NCI-H82 treated with DMSO at 0.1 percent for 48 hours (cell line): ENCODE data around the gene DLK2.

Source experiments
- DNase-seq: peaks from one replicate; lab custom pipeline; 2025; ENCODE audit not compliant: unreplicated experiment; lab: John Stamatoyannopoulos, UW

DLK2 gene

DNA sequence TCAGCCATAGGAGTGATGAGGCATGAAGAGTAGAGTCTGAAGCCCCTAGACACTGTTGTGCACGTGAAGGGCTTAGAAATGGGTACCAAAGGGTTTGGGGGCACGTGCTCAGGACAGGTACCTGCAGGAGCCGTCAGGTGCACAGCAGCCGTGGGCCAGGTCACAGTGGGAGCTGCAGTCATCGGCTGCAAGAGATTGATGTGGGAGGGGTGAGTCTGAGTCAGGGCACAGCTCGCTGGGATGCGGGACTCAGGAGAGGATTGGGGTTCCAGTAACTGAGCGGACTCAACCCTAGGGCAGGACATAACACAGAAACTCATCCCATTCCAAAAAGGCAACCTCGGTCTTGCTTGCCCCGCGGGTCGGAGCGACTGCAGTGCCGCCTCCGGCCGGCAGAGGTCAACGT is 1.1 kb downstream of the DLK2 start:
- DNase-seq: no peak

GRCh38 chr6:43453831-43454230 is 1.5 kb downstream of the DLK2 start:
- DNase-seq: no peak

GRCh38 chr6:43452896-43453295 is 2.5 kb downstream of the DLK2 start:
- DNase-seq: no peak

DNA sequence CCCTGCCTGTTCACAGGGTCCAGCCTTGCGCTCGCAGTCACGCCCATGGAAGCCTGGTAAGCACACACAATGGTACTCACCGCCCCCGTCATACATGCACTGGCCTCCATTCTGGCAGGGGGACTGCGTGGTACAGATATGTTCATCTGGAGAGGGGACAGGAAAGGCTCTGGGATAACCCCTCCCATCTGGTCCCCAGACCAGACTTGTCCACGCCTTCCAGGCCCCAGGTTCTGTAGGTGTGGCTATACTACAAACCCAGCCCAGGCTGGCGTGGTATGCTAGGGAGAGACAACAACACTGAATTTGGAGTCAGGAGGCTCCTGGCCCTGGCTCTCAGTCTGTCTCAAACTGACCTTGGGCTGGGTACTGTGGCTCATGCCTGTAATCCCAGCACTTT is 3.4 kb downstream of the DLK2 start:
- DNase-seq: no peak

GRCh38 chr6:43451348-43451747 is 4.0 kb downstream of the DLK2 start:
- no peak for DNase-seq

DNA sequence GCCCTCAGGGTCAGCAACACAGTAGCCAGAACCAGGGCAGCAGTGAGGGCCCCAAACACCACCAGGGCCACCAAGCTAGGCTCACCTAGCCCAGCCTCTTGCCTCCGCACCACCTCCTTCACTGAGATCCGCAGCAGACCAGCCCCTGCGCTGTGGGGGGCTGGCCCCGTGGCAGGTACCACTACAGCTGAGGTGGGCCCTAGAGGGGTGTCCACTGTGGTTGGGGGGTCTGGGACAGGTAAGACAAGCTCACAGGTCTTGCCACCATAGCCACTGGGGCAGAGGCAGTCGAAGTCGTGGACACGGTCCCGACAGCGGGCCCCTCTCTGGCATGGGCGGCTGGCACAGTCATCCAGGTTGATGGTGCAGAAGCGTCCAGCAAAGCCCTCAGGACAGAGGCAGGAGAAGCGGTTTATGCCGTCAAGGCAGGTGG is 4.6 kb downstream of the DLK2 start:
- no peak for DNase-seq

GRCh38 chr6:43448916-43449315 is 6.4 kb downstream of the DLK2 start:
- DNase-seq: no peak

DNA sequence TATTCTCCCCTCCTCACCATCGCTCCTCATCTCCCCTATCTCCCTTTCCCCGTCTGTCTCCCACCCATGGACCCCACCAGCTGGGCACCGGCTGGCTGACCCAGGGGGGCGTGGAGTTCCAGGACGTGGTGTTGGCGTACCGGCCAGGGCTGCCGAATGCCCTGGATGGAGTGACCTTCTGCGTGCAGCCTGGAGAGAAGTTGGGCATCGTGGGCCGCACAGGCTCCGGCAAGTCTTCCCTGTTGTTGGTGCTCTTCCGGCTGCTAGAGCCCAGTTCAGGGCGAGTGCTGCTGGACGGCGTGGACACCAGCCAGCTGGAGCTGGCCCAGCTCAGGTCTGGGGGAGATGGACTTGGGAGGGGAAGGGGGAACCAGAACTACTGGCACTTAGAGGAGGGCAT is 7.7 kb downstream of the DLK2 start:
- DNase-seq: no peak

DNA sequence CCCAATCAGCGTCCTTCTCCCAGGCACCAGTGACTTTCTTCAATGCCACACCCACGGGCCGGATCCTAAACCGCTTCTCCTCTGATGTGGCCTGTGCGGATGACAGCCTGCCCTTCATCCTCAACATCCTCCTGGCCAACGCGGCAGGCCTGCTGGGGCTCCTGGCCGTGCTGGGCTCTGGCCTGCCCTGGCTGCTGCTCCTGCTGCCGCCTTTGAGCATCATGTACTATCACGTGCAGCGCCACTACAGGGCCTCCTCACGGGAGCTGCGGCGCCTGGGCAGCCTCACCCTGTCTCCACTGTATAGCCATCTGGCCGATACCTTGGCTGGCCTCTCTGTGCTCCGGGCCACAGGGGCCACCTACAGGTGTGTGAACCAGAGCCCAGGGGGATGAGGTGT is 9.8 kb downstream of the DLK2 start:
- no peak for DNase-seq

DNA sequence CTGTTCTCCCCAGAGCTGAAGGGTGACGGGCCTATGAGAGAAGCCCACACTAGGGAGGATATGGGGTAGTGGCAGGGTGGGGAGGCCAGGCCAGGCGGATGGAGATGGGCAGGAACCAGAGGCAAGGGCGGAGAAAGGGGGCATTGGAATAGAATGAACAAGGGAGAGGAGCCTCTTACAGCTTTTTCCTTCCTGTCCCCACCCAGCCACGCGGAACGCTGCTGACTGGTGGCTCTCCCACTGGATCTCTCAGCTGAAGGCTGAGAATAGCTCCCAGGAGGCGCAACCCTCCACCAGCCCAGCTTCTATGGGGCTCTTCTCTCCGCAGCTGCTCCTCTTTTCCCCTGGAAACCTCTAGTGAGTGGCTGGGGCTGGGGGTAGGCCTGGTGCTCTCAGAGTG is 10.8 kb downstream of the DLK2 start:
- no peak for DNase-seq

DNA sequence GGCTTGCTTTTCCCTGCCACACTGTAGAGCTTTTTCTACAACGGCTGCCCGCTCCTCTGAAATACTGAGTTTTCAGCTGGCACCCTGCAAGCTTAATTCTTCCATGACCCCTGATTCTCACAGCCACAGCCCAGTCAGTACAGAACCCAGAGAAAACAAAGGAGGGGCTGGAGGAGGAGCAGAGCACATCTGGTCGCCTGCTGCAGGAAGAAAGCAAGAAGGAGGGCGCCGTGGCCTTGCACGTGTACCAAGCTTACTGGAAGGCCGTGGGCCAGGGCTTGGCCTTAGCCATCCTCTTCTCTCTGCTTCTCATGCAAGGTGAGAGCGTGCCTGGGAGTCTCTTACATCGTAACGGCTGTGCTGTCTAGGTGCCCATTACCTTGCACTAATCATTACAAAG is 11.3 kb downstream of the DLK2 start:
- no peak for DNase-seq

GRCh38 chr6:43442935-43443334 is 12.4 kb downstream of the DLK2 start:
- DNase-seq: no peak

GRCh38 chr6:43437700-43438099 is 17.6 kb downstream of the DLK2 start:
- DNase-seq: no peak

DNA sequence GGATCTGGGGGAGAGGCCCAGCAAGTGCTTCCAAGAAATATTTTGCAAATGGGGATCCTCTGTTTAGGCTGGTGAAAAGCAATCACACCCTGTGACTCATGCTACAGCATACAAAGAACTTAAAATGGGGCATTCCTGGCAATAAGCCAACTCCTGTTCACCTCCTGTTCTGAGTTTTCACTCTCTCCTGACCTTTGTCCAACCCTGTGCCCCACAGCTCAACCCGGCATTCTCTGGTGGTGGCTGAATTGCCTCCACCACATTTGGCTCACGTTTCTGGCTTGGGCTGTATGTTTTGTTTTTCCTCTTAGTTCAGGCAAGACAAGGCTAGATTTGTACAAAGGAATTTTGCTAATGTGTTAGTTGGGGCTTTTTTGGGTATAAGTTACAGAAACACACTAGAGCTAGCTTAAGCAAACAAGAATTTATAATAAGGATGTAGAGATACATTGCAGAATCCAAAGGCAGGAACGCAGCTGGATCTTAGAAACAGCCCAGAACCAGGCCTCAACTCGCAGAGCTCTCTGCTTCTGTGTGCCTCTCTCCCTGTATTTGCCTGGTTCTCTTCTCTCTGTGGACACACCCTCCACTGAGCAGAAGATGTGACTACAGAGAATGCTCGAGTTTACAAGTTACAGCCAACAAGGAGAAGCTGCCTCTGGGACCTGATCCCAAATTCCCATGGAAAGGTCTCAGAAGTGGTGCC is 18.6 kb downstream of the DLK2 start:
- no peak for DNase-seq

DNA sequence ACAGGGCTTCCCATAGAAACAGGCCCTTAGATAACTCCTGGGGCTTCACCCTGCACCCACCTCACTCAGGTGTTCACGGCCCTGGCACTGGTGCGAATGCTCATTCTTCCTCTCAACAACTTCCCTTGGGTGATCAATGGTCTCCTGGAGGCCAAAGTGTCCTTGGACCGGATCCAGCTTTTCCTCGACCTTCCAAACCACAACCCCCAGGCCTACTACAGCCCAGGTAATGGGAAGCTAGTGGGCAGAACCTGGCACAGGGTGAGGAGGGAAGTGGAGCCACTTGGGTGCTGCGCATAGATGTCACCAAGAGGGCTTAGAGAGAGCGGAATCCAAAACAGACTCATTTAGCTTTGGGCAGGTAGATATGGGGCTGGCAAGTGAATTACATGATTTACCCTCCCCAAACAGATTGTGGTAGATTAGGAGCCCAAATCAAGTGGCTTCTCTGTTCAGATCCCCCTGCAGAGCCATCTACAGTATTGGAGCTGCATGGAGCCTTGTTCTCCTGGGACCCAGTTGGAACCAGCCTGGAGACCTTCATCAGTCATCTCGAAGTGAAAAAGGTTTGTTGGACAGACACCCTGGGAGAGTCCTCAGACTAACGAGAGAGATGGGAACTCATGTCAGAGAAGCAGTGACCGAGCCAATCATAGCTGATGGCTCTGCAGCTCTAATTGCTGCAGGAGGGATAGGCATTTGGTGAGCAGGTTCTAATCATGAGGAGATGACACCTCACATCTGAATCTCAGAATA is 19.5 kb downstream of the DLK2 start:
- DNase-seq: no peak

DNA sequence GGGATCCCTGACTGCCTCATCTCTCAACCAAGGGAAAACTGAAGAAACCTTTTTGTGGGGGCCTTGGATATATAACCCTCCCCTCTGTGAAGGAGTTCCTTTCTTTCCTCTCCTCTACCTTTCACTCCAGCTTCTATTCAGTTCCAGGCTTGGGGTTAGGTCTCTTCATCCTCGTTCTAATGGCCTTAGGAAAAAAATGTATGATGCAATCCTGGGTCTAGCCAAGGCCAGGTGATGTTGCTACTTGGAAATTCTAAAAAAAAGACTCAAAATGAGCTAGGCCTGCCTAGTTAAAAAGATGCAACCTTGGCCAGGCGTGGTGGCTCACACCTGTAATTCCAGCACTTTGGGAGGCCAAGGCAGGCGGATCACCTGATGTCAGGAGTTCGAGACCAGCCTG is 20.4 kb downstream of the DLK2 start:
- no peak for DNase-seq

DNA sequence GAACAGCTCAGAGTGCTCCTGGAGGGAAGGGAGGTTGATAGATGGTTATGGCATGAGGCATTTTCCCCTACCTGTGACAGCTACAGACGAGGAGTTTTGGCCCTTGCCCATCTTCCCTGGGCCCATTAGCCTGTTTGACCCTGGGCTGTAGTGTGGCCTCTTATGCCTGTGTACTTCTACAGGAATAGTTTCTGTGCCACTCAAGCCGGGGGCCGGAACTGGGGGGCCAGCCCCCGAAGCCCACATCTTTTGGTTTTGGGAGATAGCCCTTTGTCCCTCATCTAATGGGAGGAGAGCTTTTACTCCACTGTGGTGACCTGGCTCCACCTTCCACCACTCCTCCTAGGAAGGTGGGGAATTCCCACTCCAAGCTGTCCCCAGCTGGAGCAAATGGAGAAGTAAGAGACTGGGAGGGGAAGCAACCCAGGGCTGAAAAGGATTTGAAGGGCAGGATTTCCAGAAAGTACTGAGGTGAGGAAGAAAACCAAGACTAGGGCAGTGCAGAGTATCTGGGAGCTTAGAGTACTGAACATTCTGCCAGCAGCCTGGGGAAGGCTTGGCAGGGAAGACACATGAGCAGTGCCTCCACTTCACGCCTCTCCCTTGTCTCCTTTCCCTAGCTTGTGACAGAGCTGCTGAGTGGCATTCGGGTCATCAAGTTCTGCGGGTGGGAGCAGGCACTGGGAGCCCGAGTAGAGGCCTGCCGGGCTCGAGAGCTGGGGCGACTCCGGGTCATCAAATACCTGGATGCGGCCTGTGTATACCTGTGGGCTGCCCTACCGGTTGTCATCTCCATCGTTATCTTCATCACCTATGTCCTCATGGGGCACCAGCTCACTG is 21.1 kb downstream of the DLK2 start:
- no peak for DNase-seq

GRCh38 chr6:43433148-43433547 is 22.2 kb downstream of the DLK2 start:
- DNase-seq: no peak

DNA sequence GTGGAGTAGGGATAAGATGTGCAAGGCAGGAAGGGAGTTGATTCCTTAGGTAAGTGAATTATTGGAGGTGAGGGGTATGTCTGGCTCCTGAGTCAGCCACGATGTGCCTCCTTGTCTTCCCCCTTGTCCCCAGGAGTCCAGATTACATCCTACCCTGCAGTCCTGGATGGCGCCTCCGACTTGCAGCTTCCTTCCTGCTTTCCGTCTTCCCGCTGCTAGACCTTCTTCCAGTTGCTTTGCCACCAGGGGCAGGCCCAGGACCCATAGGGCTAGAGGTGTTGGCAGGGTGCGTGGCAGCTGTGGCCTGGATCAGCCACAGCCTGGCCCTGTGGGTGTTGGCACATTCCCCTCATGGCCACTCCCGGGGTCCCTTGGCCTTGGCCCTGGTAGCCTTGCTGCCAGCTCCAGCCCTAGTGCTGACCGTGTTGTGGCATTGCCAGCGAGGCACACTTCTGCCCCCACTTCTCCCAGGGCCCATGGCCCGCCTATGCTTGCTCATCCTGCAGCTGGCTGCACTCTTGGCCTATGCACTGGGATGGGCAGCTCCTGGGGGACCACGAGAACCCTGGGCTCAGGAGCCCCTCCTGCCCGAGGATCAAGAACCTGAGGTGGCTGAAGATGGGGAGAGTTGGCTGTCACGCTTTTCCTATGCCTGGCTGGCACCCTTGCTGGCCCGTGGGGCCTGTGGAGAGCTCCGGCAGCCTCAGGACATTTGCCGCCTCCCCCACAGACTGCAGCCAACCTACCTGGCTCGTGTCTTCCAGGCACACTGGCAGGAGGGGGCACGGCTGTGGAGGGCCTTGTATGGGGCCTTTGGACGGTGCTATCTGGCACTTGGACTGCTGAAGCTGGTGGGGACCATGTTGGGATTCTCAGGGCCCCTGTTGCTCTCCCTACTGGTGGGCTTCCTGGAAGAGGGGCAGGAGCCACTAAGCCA is 23.1 kb downstream of the DLK2 start:
- no peak for DNase-seq

- no peak for DNase-seq
These were observed 26.5 kb downstream of the DLK2 start for GRCh38 chr6:43428874-43429273.

DNA sequence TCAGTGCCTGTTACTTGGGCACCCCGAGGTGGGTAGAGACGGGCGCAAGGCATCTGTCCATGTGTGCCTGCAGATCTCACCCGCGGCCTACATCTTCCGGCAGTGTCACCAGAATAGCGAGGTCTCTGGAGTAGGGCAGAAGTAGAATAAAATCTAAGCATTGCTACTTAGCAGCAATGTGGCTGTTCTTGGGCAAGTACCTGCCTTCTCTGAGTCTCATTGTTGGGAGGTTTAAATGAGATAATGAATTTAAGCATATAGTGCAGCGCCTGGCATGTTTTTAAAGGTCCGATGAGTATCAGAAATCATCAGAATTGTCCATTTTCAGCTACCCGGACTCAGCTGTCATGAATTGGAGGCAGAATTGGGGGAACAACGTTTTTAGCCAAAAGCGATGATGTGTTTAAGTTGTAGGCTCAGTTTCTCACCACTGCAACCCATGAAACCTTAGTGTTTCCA is 27.2 kb downstream of the DLK2 start:
- no peak for DNase-seq
